Activated CD8-positive, alpha-beta T cell treated with anti-CD3 and anti-CD28 coated beads, Interleukin-2, amount 10 ng/mL, durations not matched to agents 7 days and 5 days (primary cell): Measurements from ENCODE around the gene DYDC2. TPM values are rescaled to one million over a fixed set of nuclear protein-coding genes. Genes with fewer than 3 reads are reported as not detected.

Experiments used
- ATAC-seq: fragments of 150-1000 bp; cut with Tn5 transposase; one replicate; pipeline ENCODE4 v1.10.0; 2021; ENCODE audit warnings: moderate library complexity
- CTCF ChIA-PET: fragments of 350-600 bp; sonication (Branson Sonifier 250); formaldehyde crosslinking; loops from one replicate; lab custom pipeline; 2021; ENCODE audit warnings: antibody characterized with exemption; lab: Charles Lee
- POLR2A ChIA-PET: fragments of 350-600 bp; sonication (Branson Sonifier 250); formaldehyde crosslinking; loops from one replicate; lab custom pipeline; 2021; ENCODE audit warnings: antibody characterized with exemption; lab: Charles Lee
- DNase-seq: peaks from one replicate; pipeline ENCODE4 v3.0.0-alpha.2; 2020
- H3K27ac Mint-ChIP-seq: one replicate; pipeline ENCODE4 v1.8.0; 2021; ENCODE audit warnings: mild to moderate bottlenecking, mixed read lengths
- H3K27me3 Mint-ChIP-seq: one replicate; pipeline ENCODE4 v1.8.0; 2021; ENCODE audit warnings: low read depth, mixed read lengths
- H3K36me3 Mint-ChIP-seq: one replicate; pipeline ENCODE4 v1.8.0; 2021; ENCODE audit warnings: low read depth, mixed read lengths
- H3K4me1 Mint-ChIP-seq: one replicate; pipeline ENCODE4 v1.8.0; 2021; ENCODE audit warnings: low read depth, mixed read lengths
- H3K4me3 Mint-ChIP-seq: one replicate; pipeline ENCODE4 v1.8.0; 2021; ENCODE audit warnings: mild to moderate bottlenecking, mixed read lengths
- H3K9me3 Mint-ChIP-seq: one replicate; pipeline ENCODE4 v1.8.0; 2022; ENCODE audit warnings: mixed read lengths; ENCODE audit not compliant: insufficient read depth
- total RNA-seq, 2 experiments: library from RNA; stranded (reverse); gene quantifications; one replicate each; pipeline ENCODE4 v1.2.3, GENCODE V29; 2021

The DYDC2 gene
- total RNA-seq, 2 experiments from 2014 or later, result not detected

- Mint-ChIP-seq H3K36me3 (no peaks in the 10 kb centered on the region), H3K4me3 (no peak overlapping the region), H3K27ac (no peak overlapping the region), H3K27me3 (peaks cover 5% of the 10 kb centered on the region), H3K4me1 (no peaks in the 10 kb centered on the region), H3K9me3 (peaks cover 13% of the 10 kb centered on the region)
- ATAC-seq (no peak), DNase-seq (no peak)
- ChIA-PET CTCF (interaction anchor here (1.0 kb wide), 1 partner anchor 133 kb away, joined by 3 read pairs; no protein-coding TSS in a partner anchor), POLR2A (no interaction called here)
Measured at GRCh38 chr10:80372675-80373074, 16.1 kb downstream of the DYDC2 start.

GRCh38 chr10:80373502-80373901 is 16.9 kb downstream of the DYDC2 start:
- Mint-ChIP-seq H3K36me3 (no peaks in the 10 kb centered on the region), H3K9me3 (peaks cover 6% of the 10 kb centered on the region), H3K27ac (no peak overlapping the region), H3K27me3 (peaks cover 5% of the 10 kb centered on the region), H3K4me1 (peaks cover 4% of the 10 kb centered on the region), H3K4me3 (no peak overlapping the region)
- POLR2A ChIA-PET, result no interaction called here
- DNase-seq, result no peak
- no peak for ATAC-seq
- CTCF ChIA-PET, result interaction anchor here (1.0 kb wide), 1 partner anchor 132 kb away, joined by 3 read pairs; no protein-coding TSS in a partner anchor

- POLR2A ChIA-PET, result no interaction called here
- Mint-ChIP-seq H3K27ac (no peak overlapping the region), H3K27me3 (peaks cover 15% of the 10 kb centered on the region)
Measured at GRCh38 chr10:80379701-80380100, 23.1 kb downstream of the DYDC2 start.

DNA sequence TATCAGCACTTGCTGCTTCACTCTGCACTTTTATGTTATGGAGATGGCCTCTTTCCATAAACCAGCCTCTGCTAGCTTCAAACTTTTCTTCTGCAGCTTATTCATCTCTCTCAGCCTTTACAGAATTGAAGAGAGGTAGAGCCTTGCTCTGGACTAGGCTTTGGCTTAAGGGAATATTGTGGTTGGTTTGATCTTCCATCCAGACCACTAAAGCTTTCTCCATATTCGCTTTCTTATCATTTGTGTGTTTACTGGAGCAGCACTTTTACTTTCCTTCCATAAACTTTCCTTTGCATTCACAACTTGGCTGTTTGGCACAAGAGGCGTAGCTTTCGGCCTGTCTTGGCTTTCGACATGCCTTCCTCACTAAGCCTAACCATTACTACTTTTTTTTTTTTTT is 23.6 kb downstream of the DYDC2 start:
- DNase-seq (no peak), ATAC-seq (no peak)
- Mint-ChIP-seq H3K4me3 (no peak overlapping the region), H3K9me3 (no peaks in the 10 kb centered on the region), H3K4me1 (peaks cover 14% of the 10 kb centered on the region), H3K27me3 (peaks cover 15% of the 10 kb centered on the region), H3K27ac (no peak overlapping the region), H3K36me3 (no peaks in the 10 kb centered on the region)
- ChIA-PET POLR2A (no interaction called here), CTCF (interaction anchor here (0.6 to 4.7 kb wide), 6 partner anchors 62 to 216 kb away, joined by 3 to 51 read pairs (median 4); no protein-coding TSS in a partner anchor)

More at GRCh38 chr10:80379701-80380100, 23.1 kb downstream of the DYDC2 start:
- Mint-ChIP-seq H3K4me3 (no peak overlapping the region), H3K36me3 (no peaks in the 10 kb centered on the region), H3K9me3 (no peaks in the 10 kb centered on the region), H3K4me1 (peaks cover 14% of the 10 kb centered on the region)
- DNase-seq, result no peak
- no peak for ATAC-seq
- CTCF ChIA-PET, result interaction anchor here (1.1 to 4.7 kb wide), 5 partner anchors 39 to 151 kb away, joined by 3 to 51 read pairs (median 7); no protein-coding TSS in a partner anchor

DNA sequence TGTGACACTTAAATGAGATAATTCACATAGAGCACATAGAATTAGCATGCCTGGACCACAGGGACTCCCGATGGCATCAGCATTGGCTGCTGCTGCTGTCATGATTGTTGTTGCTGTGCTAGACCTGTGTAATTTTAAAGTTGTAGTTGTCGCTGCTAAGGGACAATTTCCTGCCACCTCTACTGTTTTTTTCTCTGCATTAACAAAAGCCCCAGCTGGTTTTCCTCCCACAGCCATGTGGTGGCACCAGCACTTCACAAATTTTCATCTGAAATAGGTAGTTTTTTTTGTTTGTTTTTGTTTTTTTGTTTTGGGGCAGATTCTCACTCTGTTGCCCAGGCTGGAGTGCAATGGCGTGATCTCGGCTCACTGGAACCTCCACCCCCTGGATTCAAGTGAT is 26.4 kb downstream of the DYDC2 start:
- POLR2A ChIA-PET, result no interaction called here
- H3K9me3 Mint-ChIP-seq, result no peaks in the 10 kb centered on the region
- H3K27me3 Mint-ChIP-seq, result peaks cover 12% of the 10 kb centered on the region
- DNase-seq, result peak; percentile 76
- peak; percentile 68 for ATAC-seq
- peaks cover 14% of the 10 kb centered on the region for H3K4me1 Mint-ChIP-seq
- no peak overlapping the region for H3K27ac Mint-ChIP-seq
- no peak overlapping the region for H3K4me3 Mint-ChIP-seq
- no peaks in the 10 kb centered on the region for H3K36me3 Mint-ChIP-seq
- CTCF ChIA-PET, result interaction anchor here (0.6 to 4.7 kb wide), 29 partner anchors 8 to 636 kb away, joined by 3 to 57 read pairs (median 3); no protein-coding TSS in a partner anchor

DNA sequence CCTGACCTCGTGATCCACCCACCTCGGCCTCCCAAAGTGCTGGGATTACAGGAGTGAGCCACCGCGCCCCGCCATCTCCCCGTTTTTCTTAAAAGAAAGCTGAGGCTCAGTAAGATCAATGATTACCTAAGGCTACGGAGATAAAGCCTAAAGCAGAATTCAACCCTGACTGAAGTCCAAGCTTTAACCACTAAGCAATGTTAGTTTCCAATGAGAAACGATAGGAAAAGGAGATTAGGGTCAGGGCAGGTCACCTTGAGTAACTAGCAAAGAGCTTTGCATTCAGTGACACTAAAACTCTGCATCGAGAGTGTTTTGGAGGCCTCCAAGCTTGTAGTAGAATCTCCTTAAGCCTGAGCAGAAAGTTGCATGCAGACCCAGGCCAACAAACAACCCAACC is 34.2 kb downstream of the DYDC2 start:
- ATAC-seq (no peak), DNase-seq (no peak)
- no peak overlapping the region for H3K27ac Mint-ChIP-seq
- POLR2A ChIA-PET, result no interaction called here
- no peaks in the 10 kb centered on the region for H3K4me1 Mint-ChIP-seq
- no peak overlapping the region for H3K4me3 Mint-ChIP-seq
- no peaks in the 10 kb centered on the region for H3K36me3 Mint-ChIP-seq
- H3K9me3 Mint-ChIP-seq, result no peaks in the 10 kb centered on the region
- CTCF ChIA-PET, result interaction anchor here (1.2 kb wide), 1 partner anchor 114 kb away, joined by 5 read pairs; no protein-coding TSS in a partner anchor
- H3K27me3 Mint-ChIP-seq, result peaks cover 3% of the 10 kb centered on the region

DNA sequence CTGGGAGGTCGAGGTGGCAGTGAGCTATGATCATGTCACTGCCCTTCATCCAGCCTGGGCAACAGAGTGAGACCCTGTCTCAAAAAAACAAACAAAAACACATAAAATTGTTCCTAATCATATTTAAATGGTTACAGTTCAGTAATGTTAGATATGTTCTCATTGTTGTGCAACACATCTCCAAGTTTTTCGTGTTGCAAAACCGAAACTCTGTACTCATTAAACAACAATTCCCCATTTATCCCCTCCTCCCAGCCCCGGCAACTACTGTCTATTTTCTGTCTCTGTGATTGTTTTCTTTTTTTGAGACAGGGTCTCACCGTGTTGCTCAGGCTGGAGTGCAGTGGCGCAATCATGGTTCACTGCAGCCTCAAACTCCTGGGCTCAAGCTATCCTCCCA is 35.7 kb downstream of the DYDC2 start:
- CTCF ChIA-PET, result no interaction called here
- Mint-ChIP-seq H3K9me3 (no peaks in the 10 kb centered on the region), H3K27me3 (peaks cover 7% of the 10 kb centered on the region), H3K4me1 (no peaks in the 10 kb centered on the region), H3K4me3 (no peak overlapping the region), H3K36me3 (no peaks in the 10 kb centered on the region), H3K27ac (no peak overlapping the region)
- DNase-seq, result no peak
- POLR2A ChIA-PET, result no interaction called here
- ATAC-seq, result no peak

- Mint-ChIP-seq H3K36me3 (no peaks in the 10 kb centered on the region), H3K4me1 (no peaks in the 10 kb centered on the region), H3K27me3 (peaks cover 8% of the 10 kb centered on the region), H3K27ac (no peak overlapping the region), H3K4me3 (no peak overlapping the region), H3K9me3 (no peaks in the 10 kb centered on the region)
- CTCF ChIA-PET, result interaction anchor here (0.7 kb wide), 1 partner anchor 111 kb away, joined by 3 read pairs; no protein-coding TSS in a partner anchor
- DNase-seq (no peak), ATAC-seq (no peak)
- POLR2A ChIA-PET, result no interaction called here
Measured at GRCh38 chr10:80394358-80394916, 37.9 kb downstream of the DYDC2 start.

DNA sequence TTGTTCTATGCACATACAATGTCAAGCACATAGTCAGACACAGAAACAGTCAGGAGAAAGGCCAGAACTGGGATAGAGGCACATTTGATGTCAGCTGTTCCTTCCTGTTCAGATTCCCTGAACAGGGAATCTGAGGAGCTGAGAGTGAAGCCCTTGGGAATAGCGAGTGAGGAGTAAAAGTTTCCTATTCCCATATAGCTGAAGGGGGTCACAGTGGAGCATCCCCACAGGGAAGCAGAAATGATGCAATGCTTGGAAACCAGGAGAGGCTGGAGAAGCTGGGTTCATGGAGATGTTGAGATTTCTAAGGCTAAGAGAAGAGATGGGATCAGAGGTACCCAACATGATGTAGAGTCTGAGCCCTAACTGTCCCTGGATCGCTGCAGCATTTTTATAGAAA is 40.4 kb downstream of the DYDC2 start:
- CTCF ChIA-PET, result interaction anchor here (0.7 to 1.6 kb wide), 4 partner anchors 14 to 109 kb away, joined by 3 to 5 read pairs (median 4); no protein-coding TSS in a partner anchor
- no peak overlapping the region for H3K4me3 Mint-ChIP-seq
- H3K36me3 Mint-ChIP-seq, result no peaks in the 10 kb centered on the region
- H3K27me3 Mint-ChIP-seq, result peaks cover 8% of the 10 kb centered on the region
- no peaks in the 10 kb centered on the region for H3K4me1 Mint-ChIP-seq
- H3K27ac Mint-ChIP-seq, result no peak overlapping the region
- ATAC-seq, result no peak
- POLR2A ChIA-PET, result no interaction called here
- DNase-seq, result no peak
- H3K9me3 Mint-ChIP-seq, result no peaks in the 10 kb centered on the region

GRCh38 chr10:80400136-80400804 is 43.7 kb downstream of the DYDC2 start:
- H3K4me1 Mint-ChIP-seq, result no peaks in the 10 kb centered on the region
- H3K36me3 Mint-ChIP-seq, result no peaks in the 10 kb centered on the region
- no peak overlapping the region for H3K4me3 Mint-ChIP-seq
- ATAC-seq (no peak), DNase-seq (no peak)
- H3K27ac Mint-ChIP-seq, result no peak overlapping the region
- peaks cover 9% of the 10 kb centered on the region for H3K27me3 Mint-ChIP-seq
- no peaks in the 10 kb centered on the region for H3K9me3 Mint-ChIP-seq
- ChIA-PET POLR2A (no interaction called here), CTCF (no interaction called here)

DNA sequence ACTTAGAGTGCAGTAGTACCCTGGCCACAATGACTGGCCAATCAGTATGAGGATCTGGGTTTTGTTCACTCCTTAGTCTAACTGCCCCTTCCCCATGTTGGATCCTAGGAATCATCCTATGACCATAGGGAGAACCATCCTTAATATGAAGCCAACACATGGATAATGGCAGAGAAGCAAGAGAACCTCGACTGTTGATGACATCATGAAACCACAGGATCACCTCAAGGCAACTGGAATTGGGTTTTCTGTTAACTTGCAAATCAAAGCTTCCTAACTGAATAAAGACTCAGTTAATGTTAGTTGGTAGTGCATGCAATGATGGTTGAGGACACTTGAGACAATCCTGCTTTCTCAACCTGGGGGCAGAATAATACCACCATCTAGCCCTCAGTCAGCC is 48.5 kb downstream of the DYDC2 start:
- CTCF ChIA-PET, result interaction anchor here (1.0 to 3.9 kb wide), 6 partner anchors 22 to 125 kb away, joined by 3 to 32 read pairs (median 6); no protein-coding TSS in a partner anchor
- peaks cover 2% of the 10 kb centered on the region for H3K36me3 Mint-ChIP-seq
- H3K27ac Mint-ChIP-seq, result no peak overlapping the region
- H3K4me3 Mint-ChIP-seq, result no peak overlapping the region
- POLR2A ChIA-PET, result no interaction called here
- ATAC-seq, result no peak
- H3K9me3 Mint-ChIP-seq, result no peaks in the 10 kb centered on the region
- peaks cover 13% of the 10 kb centered on the region for H3K4me1 Mint-ChIP-seq
- H3K27me3 Mint-ChIP-seq, result peaks cover 10% of the 10 kb centered on the region
- no peak for DNase-seq

- CTCF ChIA-PET, result interaction anchor here (1.0 to 3.9 kb wide), 7 partner anchors 23 to 125 kb away, joined by 3 to 32 read pairs (median 4); no protein-coding TSS in a partner anchor
- peaks cover 10% of the 10 kb centered on the region for H3K27me3 Mint-ChIP-seq
Measured at GRCh38 chr10:80405626-80406025, 49.0 kb downstream of the DYDC2 start.

More at GRCh38 chr10:80405626-80406025, 49.0 kb downstream of the DYDC2 start:
- ATAC-seq (no peak), DNase-seq (no peak)
- POLR2A ChIA-PET, result interaction anchor here (0.7 kb wide), 1 partner anchor 10 kb away, joined by 4 read pairs; no protein-coding TSS in a partner anchor
- Mint-ChIP-seq H3K27ac (no peak overlapping the region), H3K4me3 (no peak overlapping the region), H3K4me1 (peaks cover 13% of the 10 kb centered on the region), H3K36me3 (peaks cover 2% of the 10 kb centered on the region), H3K9me3 (no peaks in the 10 kb centered on the region)
